Osteoblast (primary cell): Measurements from ENCODE around the gene SH2D6. TPM values are rescaled to one million over a fixed set of nuclear protein-coding genes. Genes with fewer than 3 reads are reported as not detected.

Experiments
- DNase-seq: peaks from one replicate; pipeline ENCODE4 v3.0.0; 2011; ENCODE audit warnings: low spot score, mixed read lengths; ENCODE audit not compliant: insufficient read length; ENCODE audit errors: missing footprints
- H2AFZ ChIP-seq: 2 replicates; pipeline ENCODE4 v1.6.0; 2011; ENCODE audit warnings: mild to moderate bottlenecking, low read length
- H3K27ac ChIP-seq: 2 replicates; pipeline ENCODE4 v1.5.1; 2011; ENCODE audit warnings: mild to moderate bottlenecking, low read depth, low read length, moderate library complexity
- H3K27me3 ChIP-seq: 2 replicates; pipeline ENCODE4 v1.6.0; 2012; ENCODE audit warnings: mild to moderate bottlenecking, control low read depth, inconsistent platforms, low read length, moderate library complexity; ENCODE audit not compliant: insufficient read depth
- H3K36me3 ChIP-seq: 2 replicates; pipeline ENCODE4 v1.5.1; 2011; ENCODE audit warnings: mild to moderate bottlenecking, low read length, control low read depth, moderate library complexity; ENCODE audit not compliant: insufficient read depth
- H3K4me1 ChIP-seq: 2 replicates; pipeline ENCODE4 v1.5.1; 2011; ENCODE audit warnings: mild to moderate bottlenecking, low read length, control low read depth, moderate library complexity; ENCODE audit not compliant: insufficient read depth
- H3K4me2 ChIP-seq: 2 replicates; pipeline ENCODE4 v1.6.0; 2011; ENCODE audit warnings: mild to moderate bottlenecking, low read length; ENCODE audit not compliant: insufficient read depth
- H3K4me3 ChIP-seq: fragments of 200-600 bp; sonication (generic); 3 replicates; pipeline ENCODE4 v1.5.1; 2012; ENCODE audit warnings: mild to moderate bottlenecking, low read length, inconsistent platforms; ENCODE audit not compliant: insufficient read depth
- H3K79me2 ChIP-seq: 2 replicates; pipeline ENCODE4 v1.6.0; 2012; ENCODE audit warnings: mild to moderate bottlenecking, low read length, control low read depth, inconsistent platforms; ENCODE audit not compliant: insufficient read depth
- H3K9me3 ChIP-seq: 2 replicates; pipeline ENCODE4 v1.5.1; 2011; ENCODE audit warnings: low read depth, low read length, control low read depth
- H4K20me1 ChIP-seq: 2 replicates; pipeline ENCODE4 v1.6.0; 2012; ENCODE audit warnings: mild to moderate bottlenecking, low read length, control low read depth; ENCODE audit not compliant: insufficient read depth
- total RNA-seq: library from RNA; depleted of rRNA; stranded (reverse); fragments of >200 nt; gene quantifications from 2 replicates; pipeline ENCODE4 v1.2.3, GENCODE V29; 2012
- TF ChIP-seq, protein P1 (sequence below): IDR thresholded peaks from 2 replicates; pipeline ENCODE4 v1.5.1; 2011; ENCODE audit warnings: mild to moderate bottlenecking, low read depth, low read length, moderate library complexity; ENCODE audit errors: extremely low read depth

SH2D6 gene
- total RNA-seq, 1 donor, result under 0.01 TPM

DNA sequence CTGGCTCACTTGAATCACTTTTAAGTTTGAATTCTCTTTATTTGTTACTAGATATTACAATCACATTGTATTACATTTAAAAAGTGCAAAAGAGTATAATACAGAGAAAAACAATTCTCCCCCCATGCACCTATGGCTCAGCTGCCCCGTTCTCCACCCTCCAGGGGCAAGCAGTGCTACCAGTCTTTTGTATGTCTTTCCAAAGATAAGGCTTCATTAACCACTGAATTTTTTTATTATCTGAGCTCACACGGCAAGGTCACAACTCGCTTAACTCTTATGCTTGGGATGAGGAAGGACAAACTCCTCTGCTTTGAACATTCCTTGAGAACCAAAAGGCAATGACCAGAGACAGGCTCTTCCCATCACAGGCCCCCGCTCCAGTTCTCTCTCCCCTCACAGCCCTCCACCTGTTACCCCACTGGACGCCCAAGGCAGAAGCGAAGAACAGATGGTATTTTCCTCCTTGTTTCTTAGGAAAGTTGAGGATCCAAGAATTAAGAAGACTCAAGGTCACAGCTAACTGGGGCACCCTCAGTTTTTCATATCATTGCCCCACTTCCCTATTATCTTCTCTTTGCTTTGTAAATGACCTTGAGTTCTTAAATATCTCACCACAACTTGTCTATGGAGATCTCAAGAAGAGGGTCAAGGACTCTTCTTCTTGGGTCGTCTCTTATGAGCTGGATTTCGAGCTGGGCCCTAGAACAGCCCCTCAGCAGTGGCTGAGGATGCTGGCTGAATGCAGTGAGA, 30.1 kb downstream of the SH2D6 start:
- no peak overlapping the region for H3K4me3 ChIP-seq
- H3K27me3 ChIP-seq, result no peaks in the 10 kb centered on the region
- H3K4me1 ChIP-seq, result peaks cover 21% of the 10 kb centered on the region
- no peak overlapping the region for H2AFZ ChIP-seq
- no peaks in the 10 kb centered on the region for H3K36me3 ChIP-seq
- TF ChIP-seq, protein P1, sequence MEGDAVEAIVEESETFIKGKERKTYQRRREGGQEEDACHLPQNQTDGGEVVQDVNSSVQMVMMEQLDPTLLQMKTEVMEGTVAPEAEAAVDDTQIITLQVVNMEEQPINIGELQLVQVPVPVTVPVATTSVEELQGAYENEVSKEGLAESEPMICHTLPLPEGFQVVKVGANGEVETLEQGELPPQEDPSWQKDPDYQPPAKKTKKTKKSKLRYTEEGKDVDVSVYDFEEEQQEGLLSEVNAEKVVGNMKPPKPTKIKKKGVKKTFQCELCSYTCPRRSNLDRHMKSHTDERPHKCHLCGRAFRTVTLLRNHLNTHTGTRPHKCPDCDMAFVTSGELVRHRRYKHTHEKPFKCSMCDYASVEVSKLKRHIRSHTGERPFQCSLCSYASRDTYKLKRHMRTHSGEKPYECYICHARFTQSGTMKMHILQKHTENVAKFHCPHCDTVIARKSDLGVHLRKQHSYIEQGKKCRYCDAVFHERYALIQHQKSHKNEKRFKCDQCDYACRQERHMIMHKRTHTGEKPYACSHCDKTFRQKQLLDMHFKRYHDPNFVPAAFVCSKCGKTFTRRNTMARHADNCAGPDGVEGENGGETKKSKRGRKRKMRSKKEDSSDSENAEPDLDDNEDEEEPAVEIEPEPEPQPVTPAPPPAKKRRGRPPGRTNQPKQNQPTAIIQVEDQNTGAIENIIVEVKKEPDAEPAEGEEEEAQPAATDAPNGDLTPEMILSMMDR, result no peak
- H3K9me3 ChIP-seq, result no peaks in the 10 kb centered on the region
- DNase-seq, result no peak
- no peak overlapping the region for H3K27ac ChIP-seq
- H4K20me1 ChIP-seq, result no peaks in the 10 kb centered on the region
- H3K4me2 ChIP-seq, result no peak overlapping the region
- no peaks in the 10 kb centered on the region for H3K79me2 ChIP-seq

DNA sequence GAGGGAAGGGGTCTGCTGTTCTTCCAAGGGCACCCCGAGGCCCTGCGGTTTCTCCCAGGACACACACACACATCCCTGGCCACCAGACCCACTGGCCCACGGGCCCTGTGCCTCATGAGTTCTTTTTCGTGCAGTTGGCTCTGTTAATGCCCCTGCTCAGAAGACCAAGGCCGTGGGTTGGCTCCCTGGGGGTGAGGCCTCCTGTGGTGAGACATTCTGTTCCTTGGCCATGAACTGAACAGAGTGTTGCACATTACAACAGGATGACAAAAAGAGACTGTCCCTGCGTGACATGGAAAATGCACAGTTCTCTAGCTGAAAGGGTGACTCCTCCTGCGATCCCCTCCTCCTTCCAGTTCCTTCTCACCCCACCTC, 30.7 kb downstream of the SH2D6 start:
- DNase-seq, result no peak
- Histone ChIP-seq H4K20me1 (no peaks in the 10 kb centered on the region), H3K4me3 (no peak overlapping the region), H3K27me3 (no peaks in the 10 kb centered on the region), H3K27ac (no peak overlapping the region), H3K4me1 (peaks cover 21% of the 10 kb centered on the region), H2AFZ (no peak overlapping the region), H3K4me2 (no peak overlapping the region), H3K79me2 (no peaks in the 10 kb centered on the region), H3K9me3 (no peaks in the 10 kb centered on the region), H3K36me3 (no peaks in the 10 kb centered on the region)
- TF ChIP-seq, protein P1, result no peak

DNA sequence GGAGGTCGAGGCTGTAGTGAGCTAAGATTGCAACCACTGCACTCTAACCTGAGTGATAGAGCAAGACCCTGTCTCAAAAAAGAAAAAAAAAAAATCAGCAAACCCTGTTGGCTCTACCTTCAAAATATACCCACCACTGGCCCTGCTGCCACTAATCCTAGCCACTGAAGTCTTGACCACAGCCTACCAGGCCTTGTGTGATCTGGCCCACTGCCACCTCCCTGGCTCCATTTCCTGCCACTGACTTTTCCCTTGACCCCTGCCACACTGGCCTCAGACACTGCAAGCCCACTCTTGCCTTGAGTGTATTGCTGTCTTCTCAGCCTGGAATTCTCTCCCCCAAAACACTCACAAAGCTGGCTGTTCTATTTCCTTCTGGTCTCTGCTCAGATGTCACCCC, 33.7 kb downstream of the SH2D6 start:
- DNase-seq, result no peak
- H3K79me2 ChIP-seq, result no peaks in the 10 kb centered on the region

DNA sequence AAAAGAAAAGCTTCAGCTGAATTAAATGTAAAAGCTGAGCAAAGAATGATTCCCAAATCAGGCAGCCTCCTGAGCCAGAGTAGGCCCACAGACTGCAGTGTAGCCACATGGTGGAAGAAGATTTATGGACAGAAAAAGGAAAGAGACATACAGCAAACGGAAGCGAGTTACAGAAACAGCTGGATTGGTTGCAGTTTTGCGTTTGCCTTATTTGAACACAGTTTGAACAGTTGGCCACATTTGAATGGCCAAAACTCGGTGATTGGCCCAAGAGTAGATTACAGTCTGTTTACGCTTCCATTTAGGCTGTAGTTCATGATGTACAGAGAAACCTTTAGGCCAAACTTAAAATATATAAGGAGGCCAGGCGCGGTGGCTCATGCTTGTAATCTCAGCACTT, 35.1 kb downstream of the SH2D6 start:
- H3K4me1 ChIP-seq, result peaks cover 12% of the 10 kb centered on the region
- H2AFZ ChIP-seq, result peak overlapping the region; percentile 41

More for the DNA sequence above, 33.7 kb downstream of the SH2D6 start:
- H3K4me3 ChIP-seq, result no peak overlapping the region
- TF ChIP-seq, protein P1, result no peak
- no peaks in the 10 kb centered on the region for H3K27me3 ChIP-seq
- H3K9me3 ChIP-seq, result no peaks in the 10 kb centered on the region
- no peaks in the 10 kb centered on the region for H3K36me3 ChIP-seq
- H3K27ac ChIP-seq, result no peak overlapping the region
- H4K20me1 ChIP-seq, result no peaks in the 10 kb centered on the region
- H3K4me2 ChIP-seq, result no peak overlapping the region
- H3K4me1 ChIP-seq, result peaks cover 1% of the 10 kb centered on the region
- H2AFZ ChIP-seq, result no peak overlapping the region

More for the DNA sequence above, 35.1 kb downstream of the SH2D6 start:
- H3K4me2 ChIP-seq, result no peak overlapping the region
- no peak overlapping the region for H3K27ac ChIP-seq
- no peaks in the 10 kb centered on the region for H3K79me2 ChIP-seq
- no peak for DNase-seq
- no peak overlapping the region for H3K4me3 ChIP-seq
- H3K9me3 ChIP-seq, result no peaks in the 10 kb centered on the region
- TF ChIP-seq, protein P1, result no peak
- H3K27me3 ChIP-seq, result no peaks in the 10 kb centered on the region
- no peaks in the 10 kb centered on the region for H3K36me3 ChIP-seq
- H4K20me1 ChIP-seq, result no peaks in the 10 kb centered on the region
